Activated naive CD4-positive, alpha-beta T cell treated with anti-CD3 and anti-CD28 coated beads, Interleukin-2, amount 50 U/mL, for 24 hours (primary cell): ENCODE results near the gene KRT20.
"Not testable (repeated sequence)": the region's sequence is repeated elsewhere in the genome, so short reads cannot be mapped to it uniquely, and the experiment has no call there.

Experiments used
- H3K27ac Mint-ChIP-seq: one replicate; pipeline ENCODE4 v1.8.0; 2021; ENCODE audit warnings: mild to moderate bottlenecking, mixed read lengths
- H3K27me3 Mint-ChIP-seq: one replicate; pipeline ENCODE4 v1.8.0; 2021; ENCODE audit warnings: mixed read lengths
- H3K36me3 Mint-ChIP-seq: one replicate; pipeline ENCODE4 v1.8.0; 2021; ENCODE audit warnings: mixed read lengths
- H3K4me1 Mint-ChIP-seq: one replicate; pipeline ENCODE4 v1.8.0; 2021; ENCODE audit warnings: mixed read lengths
- H3K4me3 Mint-ChIP-seq: one replicate; pipeline ENCODE4 v1.8.0; 2021; ENCODE audit warnings: mild to moderate bottlenecking, mixed read lengths
- H3K9me3 Mint-ChIP-seq: one replicate; pipeline ENCODE4 v1.8.0; 2021; ENCODE audit warnings: mixed read lengths

KRT20 gene

DNA sequence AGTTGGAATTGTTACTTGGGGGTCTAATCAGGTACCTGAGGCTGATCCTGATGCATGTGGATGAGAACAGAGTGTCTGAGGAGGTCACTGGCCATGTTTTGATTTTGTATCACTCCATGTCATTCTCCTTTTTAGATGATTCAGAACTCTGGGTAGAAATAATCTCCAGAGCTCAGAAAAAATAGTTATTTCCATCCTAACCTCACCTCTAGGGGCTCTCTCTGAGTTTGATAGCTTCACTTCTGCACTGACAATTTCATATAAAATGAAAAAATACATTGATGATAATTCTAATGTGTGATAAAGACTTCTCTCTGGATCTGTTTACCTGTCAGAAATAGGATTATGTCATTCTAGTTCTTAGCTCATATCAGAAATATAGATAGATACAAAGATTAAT, 11.8 kb downstream of the KRT20 start:
- Mint-ChIP-seq H3K4me3 (no peak overlapping the region), H3K36me3 (no peaks in the 10 kb centered on the region), H3K9me3 (no peaks in the 10 kb centered on the region), H3K27me3 (peaks cover 10% of the 10 kb centered on the region), H3K4me1 (no peaks in the 10 kb centered on the region), H3K27ac (no peak overlapping the region)

DNA sequence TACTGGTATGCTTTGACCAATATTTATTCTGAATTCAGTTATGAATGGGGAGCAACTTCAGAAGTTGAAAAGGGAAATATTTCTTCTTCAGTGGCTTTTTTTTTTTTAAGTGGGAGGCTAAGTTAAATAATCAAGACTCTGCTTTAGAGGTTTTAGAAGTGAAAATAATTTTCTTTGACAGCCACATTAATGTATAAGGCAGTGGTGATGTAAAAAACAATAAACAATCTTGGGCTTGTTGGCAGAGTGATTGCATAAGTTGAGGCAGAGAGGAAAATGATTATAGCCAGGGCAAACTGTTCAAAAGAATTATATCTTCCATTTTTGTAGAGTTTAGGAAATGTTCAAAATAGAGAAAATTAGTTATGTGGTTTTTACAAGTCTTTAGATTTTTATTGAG, 12.6 kb downstream of the KRT20 start:
- peaks cover 11% of the 10 kb centered on the region for H3K27me3 Mint-ChIP-seq
- no peaks in the 10 kb centered on the region for H3K4me1 Mint-ChIP-seq
- no peak overlapping the region for H3K4me3 Mint-ChIP-seq
- no peaks in the 10 kb centered on the region for H3K9me3 Mint-ChIP-seq
- no peaks in the 10 kb centered on the region for H3K36me3 Mint-ChIP-seq
- H3K27ac Mint-ChIP-seq = no peak overlapping the region

DNA sequence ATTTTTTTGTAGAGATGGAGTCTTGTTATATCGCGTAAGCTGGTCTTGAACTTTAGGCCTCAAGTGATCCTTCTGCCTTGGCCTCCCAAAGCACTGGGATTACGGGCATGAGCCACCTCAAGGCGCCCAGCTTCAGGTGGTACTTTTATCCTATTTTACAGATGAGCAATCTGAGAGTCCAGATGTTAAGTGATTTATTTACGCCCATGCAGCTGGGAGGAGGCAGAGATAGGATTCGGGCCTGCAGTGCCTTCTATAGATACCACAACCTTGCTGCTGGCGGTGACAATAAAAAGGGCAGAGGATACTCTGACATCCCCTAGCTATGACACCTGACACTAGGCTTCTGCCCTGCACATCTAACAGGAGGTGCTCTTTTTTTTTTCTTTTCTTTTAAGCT, 13.7 kb downstream of the KRT20 start:
- H3K27ac Mint-ChIP-seq = no peak overlapping the region
- H3K4me1 Mint-ChIP-seq = no peaks in the 10 kb centered on the region
- peaks cover 12% of the 10 kb centered on the region for H3K27me3 Mint-ChIP-seq
- no peaks in the 10 kb centered on the region for H3K36me3 Mint-ChIP-seq
- no peaks in the 10 kb centered on the region for H3K9me3 Mint-ChIP-seq
- H3K4me3 Mint-ChIP-seq = no peak overlapping the region

DNA sequence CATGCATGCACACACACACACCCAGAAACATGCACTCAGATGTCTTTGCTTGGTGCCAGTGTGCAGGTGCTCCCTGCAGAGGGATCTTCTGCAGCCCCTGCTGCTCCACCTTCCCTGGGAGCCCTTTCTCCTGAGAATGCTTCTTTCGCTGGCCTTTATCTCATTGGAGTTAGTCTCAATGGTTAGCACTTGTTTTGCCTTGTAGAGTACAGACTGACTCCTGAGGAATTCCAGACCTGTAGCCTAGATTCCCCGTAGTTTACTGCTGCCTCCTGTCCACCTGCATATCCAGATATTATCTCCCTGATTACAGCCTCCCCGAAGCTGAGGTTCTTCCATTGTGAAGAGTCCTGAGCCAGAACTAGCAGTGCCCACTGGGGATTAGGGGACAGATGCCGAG, 14.9 kb downstream of the KRT20 start:
- Mint-ChIP-seq H3K27ac (no peak overlapping the region), H3K9me3 (no peaks in the 10 kb centered on the region), H3K4me3 (no peak overlapping the region), H3K27me3 (peaks cover 10% of the 10 kb centered on the region), H3K4me1 (no peaks in the 10 kb centered on the region), H3K36me3 (no peaks in the 10 kb centered on the region)

DNA sequence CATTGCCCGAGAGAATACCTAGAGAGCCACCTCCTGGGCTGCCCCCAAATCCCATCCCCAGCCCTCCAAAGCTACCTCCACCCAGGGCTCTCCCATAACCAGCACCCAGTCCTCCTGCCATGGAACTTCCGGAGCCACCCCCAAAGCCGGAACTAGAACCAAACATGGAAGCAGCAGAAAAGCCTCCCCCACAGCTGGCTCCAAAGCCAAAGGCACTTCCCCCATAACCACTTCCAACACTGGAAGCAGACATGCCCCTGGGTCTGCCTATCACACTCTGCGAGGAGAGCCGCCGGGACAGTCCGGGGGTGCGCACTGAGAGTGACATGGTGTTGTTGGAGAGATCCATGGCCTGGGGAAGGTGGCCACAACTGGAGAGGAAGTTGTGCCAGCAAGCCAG, 18.2 kb downstream of the KRT20 start, which contains the start of gene KRT12:
Gene KRT12 (minus strand): TSS at position 386 of the 400 bp plus-strand sequence. CDS start 37 bp downstream, at position 349.
- Mint-ChIP-seq H3K4me3 (no peak within 1 kb of the TSS), H3K27me3 (peaks cover 10% of the 10 kb centered on the region), H3K4me1 (no peaks in the 10 kb centered on the region)

DNA sequence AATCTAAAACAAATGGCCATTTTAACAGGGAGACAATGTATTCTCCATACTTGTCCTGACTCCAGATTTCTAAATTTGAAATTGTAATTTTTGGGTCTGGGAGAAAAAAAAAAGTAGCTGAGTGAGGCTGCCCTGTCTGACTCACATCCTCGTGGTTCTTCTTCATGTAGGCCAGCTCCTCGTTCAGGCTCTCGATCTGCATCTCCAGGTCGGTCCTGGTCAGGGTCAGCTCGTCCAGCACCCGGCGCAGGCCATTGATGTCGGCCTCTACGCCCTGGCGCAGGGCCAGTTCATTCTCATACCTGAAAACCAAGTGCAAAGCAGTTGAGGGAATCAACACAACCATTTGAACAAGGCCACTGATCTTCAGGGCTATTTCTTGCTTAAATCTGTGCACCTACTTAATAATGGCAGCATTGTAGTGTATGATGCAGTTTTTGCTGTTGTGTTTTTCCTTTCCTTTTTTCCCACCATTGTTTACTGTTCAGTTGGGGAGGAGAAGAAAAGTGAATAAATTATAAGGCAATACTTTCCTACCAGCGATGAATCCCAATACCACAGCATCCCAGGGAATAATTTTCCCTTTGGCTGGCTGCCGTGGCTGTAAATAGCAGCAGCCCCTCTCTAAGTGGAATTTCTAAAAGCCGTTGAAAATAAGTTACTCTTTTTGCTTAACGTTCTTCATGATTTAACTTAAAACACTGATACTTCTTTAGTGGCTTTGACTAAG, 20.2 kb downstream of the KRT20 start:
- Mint-ChIP-seq H3K4me3 (no peak overlapping the region), H3K36me3 (no peaks in the 10 kb centered on the region), H3K27me3 (peaks cover 4% of the 10 kb centered on the region), H3K4me1 (no peaks in the 10 kb centered on the region), H3K9me3 (no peaks in the 10 kb centered on the region), H3K27ac (no peak overlapping the region)

More for the DNA sequence above, 18.2 kb downstream of the KRT20 start, which contains the start of gene KRT12:
- H3K9me3 Mint-ChIP-seq = no peaks in the 10 kb centered on the region
- H3K27ac Mint-ChIP-seq = no peak within 1 kb of the TSS
- no peaks in the 10 kb centered on the region for H3K36me3 Mint-ChIP-seq

DNA sequence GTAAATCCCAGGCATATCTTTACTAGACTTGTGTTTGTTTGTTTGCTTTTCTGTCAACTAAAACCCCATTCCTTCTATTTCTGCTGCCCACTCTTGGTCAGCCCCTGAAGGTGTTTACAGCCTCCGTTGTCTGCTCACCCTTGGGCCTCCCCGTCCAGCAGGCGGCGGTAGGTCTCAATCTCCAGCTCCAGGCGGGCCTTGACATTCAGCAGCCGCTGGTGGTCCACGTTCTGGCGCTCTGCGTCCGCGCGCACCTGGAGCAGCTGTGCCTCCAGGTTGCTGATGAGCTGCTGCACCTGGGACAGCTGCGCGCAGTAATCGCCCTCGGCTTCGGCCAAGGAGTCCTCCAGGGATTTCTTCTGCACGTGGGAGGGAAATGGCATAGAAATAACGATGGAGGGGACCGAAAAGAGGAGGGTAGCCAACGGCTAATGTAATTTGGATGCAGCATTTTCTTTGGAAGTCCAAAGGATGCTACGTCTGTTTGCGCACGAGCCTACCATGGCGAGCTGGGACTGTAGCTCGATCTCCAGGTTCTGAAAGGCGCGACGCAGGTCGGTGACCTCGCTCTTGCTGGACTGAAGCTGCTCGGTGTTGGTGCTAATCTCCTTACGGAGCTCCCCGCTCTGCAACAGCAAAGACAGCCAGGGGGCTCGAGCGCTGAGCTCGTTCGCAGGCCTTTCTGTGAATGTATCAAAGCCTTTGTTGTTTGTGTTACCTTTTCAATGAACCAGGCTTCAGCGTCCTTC, 21.9 kb downstream of the KRT20 start:
- no peak overlapping the region for H3K27ac Mint-ChIP-seq
- H3K36me3 Mint-ChIP-seq = no peaks in the 10 kb centered on the region
- peaks cover 2% of the 10 kb centered on the region for H3K27me3 Mint-ChIP-seq
- H3K4me3 Mint-ChIP-seq = no peak overlapping the region
- no peaks in the 10 kb centered on the region for H3K4me1 Mint-ChIP-seq
- no peaks in the 10 kb centered on the region for H3K9me3 Mint-ChIP-seq

DNA sequence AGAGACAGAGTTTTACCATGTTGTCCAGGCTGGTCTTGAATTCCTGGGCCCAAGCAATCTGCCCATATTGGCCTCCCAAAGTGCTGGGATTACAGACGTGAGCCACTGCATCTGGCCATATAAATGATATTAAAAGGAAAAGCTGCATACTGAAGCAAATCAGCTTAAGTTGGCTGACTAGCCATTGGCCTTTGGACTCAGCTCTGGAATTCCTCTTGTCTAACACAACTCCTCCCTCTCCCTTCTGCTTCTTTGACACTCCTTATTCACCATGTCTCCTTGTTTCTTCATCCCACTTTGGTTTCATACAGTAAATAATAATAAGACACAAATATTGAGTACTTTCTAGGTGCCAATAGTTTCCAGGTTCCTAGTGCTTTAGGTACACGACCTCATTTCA, 25.5 kb downstream of the KRT20 start:
- Mint-ChIP-seq H3K27me3 (no peaks in the 10 kb centered on the region), H3K4me3 (no peak overlapping the region), H3K9me3 (no peaks in the 10 kb centered on the region), H3K36me3 (no peaks in the 10 kb centered on the region), H3K27ac (no peak overlapping the region), H3K4me1 (peaks cover 4% of the 10 kb centered on the region)

DNA sequence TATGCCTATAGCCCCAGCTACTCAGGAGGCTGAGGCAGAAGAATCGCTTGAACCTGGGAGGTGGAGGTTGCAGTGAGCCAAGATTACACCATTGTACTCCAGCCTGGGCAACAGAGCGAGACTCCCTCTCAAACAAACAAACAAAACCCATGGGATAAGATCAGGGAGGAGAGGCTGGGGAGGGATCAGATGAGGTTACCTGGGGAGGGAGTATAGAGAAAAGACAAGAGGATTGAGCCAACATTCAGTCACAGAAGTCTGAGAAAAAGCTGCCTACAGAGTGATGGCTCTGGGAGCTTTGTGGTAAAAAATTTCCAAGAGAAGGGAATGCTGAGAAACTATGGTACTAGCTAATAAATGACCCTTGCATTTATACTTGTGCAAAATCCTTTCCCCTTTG, 26.4 kb downstream of the KRT20 start:
- not testable (repeated sequence) for H3K9me3 Mint-ChIP-seq, H3K27me3 Mint-ChIP-seq, H3K27ac Mint-ChIP-seq, H3K4me3 Mint-ChIP-seq, H3K4me1 Mint-ChIP-seq, H3K36me3 Mint-ChIP-seq

DNA sequence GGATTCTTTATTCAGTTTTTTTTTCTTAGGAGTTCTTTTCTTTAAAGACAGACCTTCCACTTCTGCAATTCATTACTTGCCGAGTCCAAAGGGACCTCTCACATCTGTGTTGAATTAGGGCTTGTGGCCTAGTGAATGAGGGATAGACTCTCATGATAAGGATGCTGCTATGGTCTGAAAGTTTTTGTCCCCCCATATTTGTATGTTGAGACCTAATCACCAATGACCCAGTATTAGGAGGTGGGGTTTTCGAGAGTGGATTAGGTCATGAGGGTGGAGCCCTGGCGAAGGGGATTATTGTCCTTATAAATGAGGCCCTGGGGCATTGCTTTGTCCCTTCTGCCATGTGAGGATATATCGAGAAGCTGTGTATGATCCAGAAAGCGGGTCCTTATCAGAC, 27.5 kb downstream of the KRT20 start:
- no peak overlapping the region for H3K4me3 Mint-ChIP-seq
- H3K36me3 Mint-ChIP-seq = no peaks in the 10 kb centered on the region
- H3K4me1 Mint-ChIP-seq = peaks cover 4% of the 10 kb centered on the region
- H3K9me3 Mint-ChIP-seq = no peaks in the 10 kb centered on the region
- H3K27me3 Mint-ChIP-seq = peaks cover 2% of the 10 kb centered on the region
- H3K27ac Mint-ChIP-seq = no peak overlapping the region

DNA sequence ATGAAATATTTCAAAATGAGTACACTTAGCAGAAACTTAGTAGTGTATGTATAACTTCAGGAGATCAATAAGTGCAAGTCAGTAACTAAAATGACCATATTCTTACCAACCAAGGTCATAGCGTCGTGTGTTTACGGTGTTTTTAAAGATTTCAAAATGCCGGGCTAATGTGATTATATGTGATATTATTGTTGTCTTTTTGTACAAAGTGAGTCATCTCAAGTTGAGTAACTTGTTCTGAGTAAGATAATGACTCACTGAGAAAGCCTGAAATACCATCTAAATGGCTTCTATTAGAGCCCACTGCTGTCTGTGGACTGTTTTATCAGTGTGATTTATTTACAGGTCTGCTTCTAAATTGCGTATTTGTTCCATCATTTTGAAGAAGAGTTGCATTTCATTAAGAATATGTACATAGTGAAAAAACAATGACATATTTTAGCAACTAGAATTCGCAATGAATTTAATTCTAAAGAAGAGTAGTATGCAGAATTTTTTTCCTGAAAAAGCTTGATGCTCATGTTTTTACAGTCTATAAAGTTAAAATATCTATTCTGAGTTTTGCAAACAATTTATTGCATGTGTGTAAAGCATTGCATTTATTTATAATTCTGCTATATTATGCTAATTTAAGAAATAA, 30.7 kb downstream of the KRT20 start:
- peaks cover 2% of the 10 kb centered on the region for H3K27me3 Mint-ChIP-seq
- no peak overlapping the region for H3K4me3 Mint-ChIP-seq
- no peaks in the 10 kb centered on the region for H3K9me3 Mint-ChIP-seq
- no peak overlapping the region for H3K27ac Mint-ChIP-seq
- H3K4me1 Mint-ChIP-seq = peaks cover 4% of the 10 kb centered on the region
- H3K36me3 Mint-ChIP-seq = no peaks in the 10 kb centered on the region

DNA sequence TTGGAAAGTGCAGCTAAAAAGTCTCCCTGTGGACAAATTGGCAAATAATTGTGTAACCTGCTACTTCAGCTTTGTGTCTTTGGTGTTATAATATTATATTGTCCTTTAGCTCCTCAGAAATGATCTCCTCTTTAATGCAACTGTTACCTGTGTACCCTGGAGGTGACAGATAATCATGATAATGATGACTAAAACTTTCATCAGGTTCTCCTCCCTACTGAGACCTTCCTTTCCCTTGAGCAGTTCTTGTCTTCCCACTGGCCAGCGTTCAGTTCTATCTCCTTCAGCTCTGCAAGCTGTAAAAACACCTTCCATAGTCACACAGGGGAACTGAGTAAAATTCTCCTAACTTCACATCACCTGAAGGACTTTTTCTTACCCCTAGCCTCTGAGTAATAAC, 32.7 kb downstream of the KRT20 start:
- peaks cover 2% of the 10 kb centered on the region for H3K27me3 Mint-ChIP-seq
- no peak overlapping the region for H3K4me3 Mint-ChIP-seq
- H3K27ac Mint-ChIP-seq = no peak overlapping the region
- no peaks in the 10 kb centered on the region for H3K9me3 Mint-ChIP-seq
- H3K4me1 Mint-ChIP-seq = peaks cover 4% of the 10 kb centered on the region
- H3K36me3 Mint-ChIP-seq = no peaks in the 10 kb centered on the region

DNA sequence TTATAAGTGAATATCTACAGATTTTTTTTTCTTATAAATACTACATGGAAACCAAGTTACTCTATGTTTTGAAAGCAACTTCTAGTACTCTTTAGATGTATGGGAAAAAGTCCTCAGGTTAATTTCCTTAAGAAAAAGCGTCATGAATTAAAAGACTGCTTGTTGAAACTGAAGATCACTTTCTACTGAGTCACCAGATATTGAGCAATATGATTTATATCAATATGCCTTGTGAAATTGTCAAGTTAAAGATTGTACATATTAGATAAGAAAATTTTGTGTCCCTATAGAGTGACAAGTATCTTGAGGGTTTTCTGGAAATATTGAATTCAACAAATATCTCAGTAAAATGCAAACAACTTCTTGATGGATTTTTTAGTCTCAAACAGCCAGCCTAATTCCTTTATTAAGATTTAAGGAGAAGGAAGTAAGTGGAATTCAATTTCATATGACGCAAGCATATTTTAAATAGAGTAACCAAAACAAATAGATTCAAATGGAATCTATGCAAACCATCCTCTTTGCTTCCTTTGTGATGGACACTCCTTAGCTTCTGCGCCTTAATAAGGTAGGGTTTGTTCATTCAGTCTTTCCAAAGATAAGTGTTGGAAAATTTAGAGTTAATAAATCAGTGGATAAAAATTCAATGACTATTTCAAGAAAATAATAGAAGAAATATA, 34.6 kb downstream of the KRT20 start:
- Mint-ChIP-seq H3K27ac (no peak overlapping the region), H3K9me3 (no peaks in the 10 kb centered on the region), H3K4me1 (no peaks in the 10 kb centered on the region), H3K27me3 (peaks cover 4% of the 10 kb centered on the region), H3K36me3 (no peaks in the 10 kb centered on the region), H3K4me3 (no peak overlapping the region)

DNA sequence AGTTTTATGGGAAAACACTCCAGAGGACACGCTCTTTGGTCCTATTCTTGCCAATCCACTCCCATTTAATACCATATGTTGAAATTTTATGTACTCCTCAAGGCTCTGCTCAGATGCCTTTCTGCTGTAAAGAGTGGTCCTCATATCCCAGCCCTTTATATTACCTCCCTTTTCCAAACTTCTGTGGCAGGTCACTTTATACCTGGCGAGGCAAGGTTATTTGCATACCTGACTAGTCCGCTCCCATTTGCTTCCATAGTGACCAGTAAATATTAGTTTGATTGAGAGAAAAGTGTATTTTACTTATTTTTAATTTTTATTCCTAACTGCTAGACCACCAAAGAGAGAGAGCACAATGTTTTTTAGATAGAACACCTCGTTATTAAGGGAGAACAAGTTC, 35.3 kb downstream of the KRT20 start:
- H3K9me3 Mint-ChIP-seq = no peaks in the 10 kb centered on the region
- no peak overlapping the region for H3K4me3 Mint-ChIP-seq
- no peak overlapping the region for H3K27ac Mint-ChIP-seq
- H3K27me3 Mint-ChIP-seq = peaks cover 8% of the 10 kb centered on the region
- no peaks in the 10 kb centered on the region for H3K4me1 Mint-ChIP-seq
- H3K36me3 Mint-ChIP-seq = no peaks in the 10 kb centered on the region

DNA sequence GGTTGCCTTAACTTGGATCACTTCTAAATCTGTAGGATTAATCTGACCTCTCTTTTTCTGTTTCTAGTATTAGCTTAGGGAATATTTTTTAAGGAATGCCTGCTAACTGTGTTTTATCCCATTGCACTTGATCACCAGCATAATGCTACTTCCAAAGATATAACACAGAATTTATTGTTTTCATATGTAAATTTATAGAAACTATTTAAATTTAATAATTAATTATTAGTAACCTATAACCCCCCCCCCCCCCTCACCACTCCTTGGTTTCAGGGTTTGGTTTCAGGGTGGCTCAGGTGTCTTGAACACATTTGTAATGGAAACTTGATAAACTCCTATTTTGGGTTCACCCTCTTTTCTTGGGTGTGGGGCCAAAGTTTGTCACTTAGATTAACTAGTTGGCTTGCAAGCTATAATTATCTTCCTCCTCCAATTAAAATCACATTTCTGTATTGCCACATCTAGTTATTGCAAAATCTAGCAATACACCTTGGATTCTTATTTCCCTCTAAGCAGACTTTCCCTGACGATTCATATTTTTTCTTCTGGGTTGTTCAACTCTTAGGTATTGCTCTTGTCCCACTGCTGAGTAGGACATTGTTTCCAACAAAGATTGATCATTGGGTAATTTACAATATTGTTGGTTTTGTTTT, 36.3 kb downstream of the KRT20 start:
- peaks cover 13% of the 10 kb centered on the region for H3K27me3 Mint-ChIP-seq

More for the DNA sequence above, 36.3 kb downstream of the KRT20 start:
- Mint-ChIP-seq H3K9me3 (no peaks in the 10 kb centered on the region), H3K27ac (no peak overlapping the region), H3K36me3 (no peaks in the 10 kb centered on the region), H3K4me3 (no peak overlapping the region), H3K4me1 (no peaks in the 10 kb centered on the region)
